Endothelial cell of umbilical vein (primary cell): Measurements from ENCODE around the gene TRIM43B.
"Not testable (repeated sequence)": the region's sequence is repeated elsewhere in the genome, so short reads cannot be mapped to it uniquely, and the experiment has no call there.

Experiments used
- CTCF ChIP-seq, 2 donors: IDR thresholded peaks; 1 replicate in 1 of 2; 2 replicates in 1 of 2; pipeline ENCODE4 v1.5.1; 2011; ENCODE audit warnings: low read length in 2 of 2, mild to moderate bottlenecking in 2 of 2, moderate library complexity in 2 of 2, control low read depth in 1 of 2, inconsistent platforms in 1 of 2, low read depth in 1 of 2; ENCODE audit not compliant: insufficient read depth in 1 of 2; ENCODE audit errors: extremely low read depth in 1 of 2
- EZH2 ChIP-seq: IDR thresholded peaks from 2 replicates; pipeline ENCODE4 v1.6.1; 2012; ENCODE audit warnings: borderline replicate concordance, low read depth, mild to moderate bottlenecking, moderate library complexity, low read length, inconsistent platforms; ENCODE audit not compliant: severe bottlenecking
- FOS ChIP-seq: IDR thresholded peaks from 2 replicates; pipeline ENCODE4 v1.6.1; 2011; ENCODE audit warnings: mild to moderate bottlenecking, low read length, moderate library complexity, borderline replicate concordance; ENCODE audit not compliant: insufficient read depth
- GATA2 ChIP-seq: IDR thresholded peaks from 2 replicates; pipeline ENCODE4 v1.7.0; 2011; ENCODE audit warnings: low read depth, mild to moderate bottlenecking, moderate library complexity, mixed read lengths, low read length; ENCODE audit not compliant: insufficient read length, insufficient read depth
- JUN ChIP-seq: IDR thresholded peaks from 2 replicates; pipeline ENCODE4 v1.6.1; 2011; ENCODE audit warnings: borderline replicate concordance, low read depth; ENCODE audit not compliant: insufficient read length, insufficient read depth
- MAX ChIP-seq: IDR thresholded peaks from 2 replicates; pipeline ENCODE4 v1.6.1; 2011; ENCODE audit not compliant: insufficient read depth, insufficient read length
- MYC ChIP-seq: IDR thresholded peaks from one replicate; pipeline ENCODE4 v1.6.1; 2011; ENCODE audit warnings: mild to moderate bottlenecking, low read depth, low read length
- POLR2A ChIP-seq: IDR thresholded peaks from 2 replicates; pipeline ENCODE4 v1.6.1; 2012; ENCODE audit warnings: low read depth, mild to moderate bottlenecking, control low read depth, low read length
- POLR2AphosphoS5 ChIP-seq: IDR thresholded peaks from 2 replicates; pipeline ENCODE4 v1.6.1; 2012; ENCODE audit warnings: low read depth, mild to moderate bottlenecking, control low read depth, low read length, moderate library complexity; ENCODE audit not compliant: insufficient read depth

- not testable (repeated sequence) for TF ChIP-seq EZH2; POLR2A; CTCF (IDR thresholded peaks at IDR 0.05; ENCODE audit: extremely low read depth in 1 of 2, insufficient read depth in 1 of 2, low read depth in 1 of 2, low read length in 2 of 2); MAX; POLR2AphosphoS5; JUN; GATA2; FOS; MYC
Observed at GRCh38 chr2:95467984-95468383, 16.6 kb downstream of the TRIM43B start.
